ENCODE data around the gene PBX4. TPM values are rescaled to one million over a fixed set of nuclear protein-coding genes. Genes with fewer than 3 reads are reported as not detected.

The PBX4 gene
- total and polyA plus RNA-seq, 2 of the 8 experiments (the other 6 are each of a cell fraction or from before 2014, with no cell fraction given) = 3.4 to 3.8 TPM

DNA sequence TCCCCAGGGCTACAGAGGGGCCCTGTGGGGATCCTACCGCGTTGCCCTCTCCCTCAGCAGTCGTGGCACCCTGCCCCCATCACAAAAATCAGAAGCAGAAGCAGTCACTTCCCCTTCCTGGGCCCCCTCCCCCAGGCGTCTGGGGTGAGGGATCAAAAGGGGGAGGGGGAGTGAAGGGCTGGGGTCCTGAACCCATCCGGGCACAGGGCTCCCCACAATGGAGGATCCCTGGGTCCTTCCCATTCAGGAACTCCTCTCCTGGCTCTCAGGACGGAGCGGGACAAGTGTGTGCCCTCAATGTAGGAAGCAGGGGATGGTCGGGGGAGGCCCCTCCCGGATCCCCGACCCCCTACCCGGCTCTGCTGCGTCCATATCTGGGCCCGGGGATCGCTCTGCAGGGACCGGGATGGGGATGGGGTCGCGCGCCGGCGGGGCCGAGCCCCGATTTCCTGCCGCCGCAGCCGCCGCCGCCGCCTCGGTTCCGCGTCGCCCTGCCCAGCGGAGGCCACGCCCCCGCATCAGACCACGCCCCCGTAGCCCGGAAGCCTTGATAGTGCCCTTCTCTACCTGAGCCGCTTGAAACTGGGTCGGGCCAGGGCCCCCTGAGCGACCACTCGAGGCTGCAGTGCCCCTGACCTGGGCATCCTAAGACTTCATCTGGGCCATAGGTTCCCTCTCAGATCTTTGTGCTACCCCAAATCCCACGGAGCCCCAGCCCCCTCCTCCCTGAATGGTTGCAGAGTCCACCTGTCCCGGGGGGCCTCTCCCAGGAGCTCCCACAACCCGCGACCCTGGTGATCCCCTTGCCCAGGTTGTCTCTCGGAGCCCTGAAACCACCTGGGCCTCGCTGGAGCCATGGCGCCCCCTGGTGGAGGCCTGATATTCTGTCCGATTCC lies 24.9 kb upstream of the PBX4 start, which contains the start of gene GMIP (continued):
- TF ChIP-seq KDM5A (IDR thresholded peaks at IDR 0.05; ENCODE audit: low read length) (no peak), POLR2AphosphoS5 (IDR thresholded peaks at IDR 0.05; ENCODE audit: low read depth, low read length) (peak; percentile 65), SP2 (IDR thresholded peaks at IDR 0.05; ENCODE audit: low read length) (no peak), RNF2 (IDR thresholded peaks at IDR 0.05; ENCODE audit: borderline replicate concordance, low read depth, low read length, missing control alignments, poor library complexity, severe bottlenecking) (no peak), FOSL1 (IDR thresholded peaks at IDR 0.05; ENCODE audit: insufficient read depth, low read depth, low read length) (no peak), TAF1 (IDR thresholded peaks at IDR 0.05; ENCODE audit: low read depth, low read length) (peak; percentile 57; the same call in 1 of the 2 replicates), GABPA (IDR thresholded peaks at IDR 0.05; ENCODE audit: borderline replicate concordance, insufficient read depth, low read length) (no peak), NRF1 (IDR thresholded peaks at IDR 0.05; ENCODE audit: low read depth, low read length) (no peak)
- TF ChIP-seq, protein P1, sequence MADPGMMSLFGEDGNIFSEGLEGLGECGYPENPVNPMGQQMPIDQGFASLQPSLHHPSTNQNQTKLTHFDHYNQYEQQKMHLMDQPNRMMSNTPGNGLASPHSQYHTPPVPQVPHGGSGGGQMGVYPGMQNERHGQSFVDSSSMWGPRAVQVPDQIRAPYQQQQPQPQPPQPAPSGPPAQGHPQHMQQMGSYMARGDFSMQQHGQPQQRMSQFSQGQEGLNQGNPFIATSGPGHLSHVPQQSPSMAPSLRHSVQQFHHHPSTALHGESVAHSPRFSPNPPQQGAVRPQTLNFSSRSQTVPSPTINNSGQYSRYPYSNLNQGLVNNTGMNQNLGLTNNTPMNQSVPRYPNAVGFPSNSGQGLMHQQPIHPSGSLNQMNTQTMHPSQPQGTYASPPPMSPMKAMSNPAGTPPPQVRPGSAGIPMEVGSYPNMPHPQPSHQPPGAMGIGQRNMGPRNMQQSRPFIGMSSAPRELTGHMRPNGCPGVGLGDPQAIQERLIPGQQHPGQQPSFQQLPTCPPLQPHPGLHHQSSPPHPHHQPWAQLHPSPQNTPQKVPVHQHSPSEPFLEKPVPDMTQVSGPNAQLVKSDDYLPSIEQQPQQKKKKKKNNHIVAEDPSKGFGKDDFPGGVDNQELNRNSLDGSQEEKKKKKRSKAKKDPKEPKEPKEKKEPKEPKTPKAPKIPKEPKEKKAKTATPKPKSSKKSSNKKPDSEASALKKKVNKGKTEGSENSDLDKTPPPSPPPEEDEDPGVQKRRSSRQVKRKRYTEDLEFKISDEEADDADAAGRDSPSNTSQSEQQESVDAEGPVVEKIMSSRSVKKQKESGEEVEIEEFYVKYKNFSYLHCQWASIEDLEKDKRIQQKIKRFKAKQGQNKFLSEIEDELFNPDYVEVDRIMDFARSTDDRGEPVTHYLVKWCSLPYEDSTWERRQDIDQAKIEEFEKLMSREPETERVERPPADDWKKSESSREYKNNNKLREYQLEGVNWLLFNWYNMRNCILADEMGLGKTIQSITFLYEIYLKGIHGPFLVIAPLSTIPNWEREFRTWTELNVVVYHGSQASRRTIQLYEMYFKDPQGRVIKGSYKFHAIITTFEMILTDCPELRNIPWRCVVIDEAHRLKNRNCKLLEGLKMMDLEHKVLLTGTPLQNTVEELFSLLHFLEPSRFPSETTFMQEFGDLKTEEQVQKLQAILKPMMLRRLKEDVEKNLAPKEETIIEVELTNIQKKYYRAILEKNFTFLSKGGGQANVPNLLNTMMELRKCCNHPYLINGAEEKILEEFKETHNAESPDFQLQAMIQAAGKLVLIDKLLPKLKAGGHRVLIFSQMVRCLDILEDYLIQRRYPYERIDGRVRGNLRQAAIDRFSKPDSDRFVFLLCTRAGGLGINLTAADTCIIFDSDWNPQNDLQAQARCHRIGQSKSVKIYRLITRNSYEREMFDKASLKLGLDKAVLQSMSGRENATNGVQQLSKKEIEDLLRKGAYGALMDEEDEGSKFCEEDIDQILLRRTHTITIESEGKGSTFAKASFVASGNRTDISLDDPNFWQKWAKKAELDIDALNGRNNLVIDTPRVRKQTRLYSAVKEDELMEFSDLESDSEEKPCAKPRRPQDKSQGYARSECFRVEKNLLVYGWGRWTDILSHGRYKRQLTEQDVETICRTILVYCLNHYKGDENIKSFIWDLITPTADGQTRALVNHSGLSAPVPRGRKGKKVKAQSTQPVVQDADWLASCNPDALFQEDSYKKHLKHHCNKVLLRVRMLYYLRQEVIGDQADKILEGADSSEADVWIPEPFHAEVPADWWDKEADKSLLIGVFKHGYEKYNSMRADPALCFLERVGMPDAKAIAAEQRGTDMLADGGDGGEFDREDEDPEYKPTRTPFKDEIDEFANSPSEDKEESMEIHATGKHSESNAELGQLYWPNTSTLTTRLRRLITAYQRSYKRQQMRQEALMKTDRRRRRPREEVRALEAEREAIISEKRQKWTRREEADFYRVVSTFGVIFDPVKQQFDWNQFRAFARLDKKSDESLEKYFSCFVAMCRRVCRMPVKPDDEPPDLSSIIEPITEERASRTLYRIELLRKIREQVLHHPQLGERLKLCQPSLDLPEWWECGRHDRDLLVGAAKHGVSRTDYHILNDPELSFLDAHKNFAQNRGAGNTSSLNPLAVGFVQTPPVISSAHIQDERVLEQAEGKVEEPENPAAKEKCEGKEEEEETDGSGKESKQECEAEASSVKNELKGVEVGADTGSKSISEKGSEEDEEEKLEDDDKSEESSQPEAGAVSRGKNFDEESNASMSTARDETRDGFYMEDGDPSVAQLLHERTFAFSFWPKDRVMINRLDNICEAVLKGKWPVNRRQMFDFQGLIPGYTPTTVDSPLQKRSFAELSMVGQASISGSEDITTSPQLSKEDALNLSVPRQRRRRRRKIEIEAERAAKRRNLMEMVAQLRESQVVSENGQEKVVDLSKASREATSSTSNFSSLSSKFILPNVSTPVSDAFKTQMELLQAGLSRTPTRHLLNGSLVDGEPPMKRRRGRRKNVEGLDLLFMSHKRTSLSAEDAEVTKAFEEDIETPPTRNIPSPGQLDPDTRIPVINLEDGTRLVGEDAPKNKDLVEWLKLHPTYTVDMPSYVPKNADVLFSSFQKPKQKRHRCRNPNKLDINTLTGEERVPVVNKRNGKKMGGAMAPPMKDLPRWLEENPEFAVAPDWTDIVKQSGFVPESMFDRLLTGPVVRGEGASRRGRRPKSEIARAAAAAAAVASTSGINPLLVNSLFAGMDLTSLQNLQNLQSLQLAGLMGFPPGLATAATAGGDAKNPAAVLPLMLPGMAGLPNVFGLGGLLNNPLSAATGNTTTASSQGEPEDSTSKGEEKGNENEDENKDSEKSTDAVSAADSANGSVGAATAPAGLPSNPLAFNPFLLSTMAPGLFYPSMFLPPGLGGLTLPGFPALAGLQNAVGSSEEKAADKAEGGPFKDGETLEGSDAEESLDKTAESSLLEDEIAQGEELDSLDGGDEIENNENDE (IDR thresholded peaks at IDR 0.05; ENCODE audit: insufficient replicate concordance, low read length) = no peak
